ENCODE data around the gene RHEX.
A peak's percentile ranks its signal among the peaks of the same experiment; 100 is the strongest.

Gene RHEX

DNA sequence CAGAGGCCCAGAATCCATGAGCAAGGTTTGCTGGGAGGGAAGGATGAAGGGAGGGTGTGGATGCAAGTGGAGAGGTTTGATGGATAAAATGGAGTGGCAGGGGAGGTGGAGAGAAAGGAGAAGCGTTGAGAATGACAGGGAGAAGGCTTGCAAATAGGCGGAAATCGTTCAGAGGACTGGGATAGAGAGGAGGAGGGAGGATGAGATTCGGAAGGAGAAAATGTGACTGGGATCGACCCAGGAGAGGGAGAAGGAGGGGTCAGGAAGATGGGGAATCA, 63.8 kb downstream of the RHEX start:
- H3K27me3 ChIP-seq = peaks cover 33 to 49% (median 41%) of the 10 kb centered on the region in 11 experiments
- peak overlapping the region in 6 of 10 experiments; percentile 45 to 68 (median 58); a peak in 8 of 20 replicates for H3K4me3 ChIP-seq
- no peaks in the 10 kb centered on the region; a peak in 3 of 22 replicates for H4K20me1 ChIP-seq
- no peak for TF ChIP-seq Cebpa-rat (IDR thresholded peaks at IDR 0.05)
- H3K27ac ChIP-seq = no peak overlapping the region
- peak overlapping the region in 5 of 11 experiments; percentile 45 to 57 (median 54); a peak in 4 of 22 replicates for H3K9ac ChIP-seq
- peaks cover 12 to 20% (median 14%) of the 10 kb centered on the region in 11 experiments; a peak in 21 of 22 replicates for H3K9me3 ChIP-seq (replicated peaks in 1 of 11)
- H3K4me2 ChIP-seq = peak overlapping the region; percentile 85 to 99 (median 92); a peak in 21 of 22 replicates
- no peaks in the 10 kb centered on the region for H3K36me3 ChIP-seq
- peaks cover 9 to 13% (median 12%) of the 10 kb centered on the region in 10 experiments; a peak in 18 of 20 replicates for H3K4me1 ChIP-seq

GRCh38 chr1:206117151-206117948, 64.4 kb downstream of the RHEX start, which contains the start of gene AVPR1B:
TSS of gene AVPR1B (minus strand) at chr1:206117388. CDS start at chr1:206116890, 498 bp downstream.
- H3K4me3 ChIP-seq = peak within 1 kb of the TSS; percentile 45 to 68 (median 54)
- H3K27me3 ChIP-seq = peaks cover 33 to 49% (median 41%) of the 10 kb centered on the region in 11 experiments
- peaks cover 17 to 25% (median 19%) of the 10 kb centered on the region in 11 experiments for H3K9me3 ChIP-seq (replicated peaks in 1 of 11)
- no peaks in the 10 kb centered on the region for H3K36me3 ChIP-seq
- TF ChIP-seq Cebpa-rat (IDR thresholded peaks at IDR 0.05) = no peak
- peak within 1 kb of the TSS in 10 of 11 experiments; percentile 17 to 59 (median 54); a peak in 16 of 22 replicates for H3K9ac ChIP-seq
- no peak within 1 kb of the TSS for H3K27ac ChIP-seq
- no peaks in the 10 kb centered on the region; a peak in 3 of 22 replicates for H4K20me1 ChIP-seq
- peaks cover 9 to 13% (median 12%) of the 10 kb centered on the region in 10 experiments; a peak in 18 of 20 replicates for H3K4me1 ChIP-seq
- peak within 1 kb of the TSS; percentile 85 to 99 (median 92) for H3K4me2 ChIP-seq

- TF ChIP-seq Cebpa-rat (IDR thresholded peaks at IDR 0.05) = no peak
- Histone ChIP-seq H3K4me2 (no peak overlapping the region), H3K4me3 (no peak overlapping the region), H4K20me1 (no peaks in the 10 kb centered on the region; a peak in 3 of 22 replicates), H3K9me3 (replicated peaks in 1 of 11) (peaks cover 17 to 28% (median 21%) of the 10 kb centered on the region in 11 experiments), H3K36me3 (no peaks in the 10 kb centered on the region), H3K9ac (no peak overlapping the region), H3K27ac (no peak overlapping the region), H3K27me3 (peaks cover 31 to 41% (median 39%) of the 10 kb centered on the region in 11 experiments), H3K4me1 (peaks cover 9 to 13% (median 12%) of the 10 kb centered on the region in 10 experiments; a peak in 18 of 20 replicates)
Measured at GRCh38 chr1:206120406-206120805, 67.4 kb downstream of the RHEX start.

DNA sequence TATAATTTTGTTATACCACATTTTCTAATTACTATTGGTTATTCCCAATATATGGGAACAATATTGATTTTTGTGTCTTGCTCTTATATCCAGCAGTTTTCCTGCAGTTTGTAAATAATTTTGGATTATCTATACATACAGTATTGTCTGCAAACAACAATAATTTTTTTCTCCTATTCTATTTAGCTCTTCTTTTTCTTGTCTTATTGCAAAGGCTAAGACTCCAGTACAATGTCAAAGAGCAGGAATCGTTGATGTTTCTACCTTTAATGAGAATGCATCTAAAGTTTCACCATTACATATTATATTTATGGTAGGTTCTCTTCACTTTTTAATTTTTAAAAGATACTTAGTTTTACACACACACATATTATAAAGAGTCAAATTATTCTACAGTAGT, 68.3 kb downstream of the RHEX start:
- H3K4me1 ChIP-seq = peaks cover 9 to 13% (median 12%) of the 10 kb centered on the region in 10 experiments; a peak in 18 of 20 replicates
- no peak overlapping the region for H3K4me2 ChIP-seq

DNA sequence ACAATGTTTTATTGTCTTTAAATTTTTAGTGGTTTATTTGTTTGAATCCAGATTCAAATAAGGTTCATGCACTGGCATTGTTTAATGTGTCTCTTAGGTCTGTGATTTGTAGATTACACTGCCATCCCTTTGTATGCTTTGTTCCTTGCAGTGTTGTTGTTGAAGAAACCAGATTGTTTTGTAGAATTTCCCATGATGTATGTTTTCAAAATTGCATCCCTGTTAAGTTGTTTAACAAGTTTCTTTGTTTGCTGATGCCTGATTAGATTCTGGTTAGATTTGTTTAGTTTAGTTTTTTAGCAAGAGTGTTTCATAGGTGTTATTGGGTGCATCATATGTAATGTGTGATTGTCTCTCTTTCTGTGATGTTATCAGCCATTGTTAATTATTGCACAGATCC, 69.7 kb downstream of the RHEX start:
- Histone ChIP-seq H3K4me2 (no peak overlapping the region), H3K27me3 (peaks cover 15 to 21% (median 17%) of the 10 kb centered on the region in 11 experiments), H3K36me3 (no peaks in the 10 kb centered on the region), H4K20me1 (no peaks in the 10 kb centered on the region; a peak in 2 of 22 replicates), H3K4me3 (no peak overlapping the region), H3K4me1 (peaks cover 3 to 4% (median 3%) of the 10 kb centered on the region in 10 experiments; a peak in 18 of 20 replicates), H3K9me3 (replicated peaks in 1 of 11) (peaks cover 17 to 28% (median 21%) of the 10 kb centered on the region in 11 experiments), H3K27ac (no peak overlapping the region), H3K9ac (no peak overlapping the region)
- no peak for TF ChIP-seq Cebpa-rat (IDR thresholded peaks at IDR 0.05)

More for the DNA sequence above, 68.3 kb downstream of the RHEX start:
- Histone ChIP-seq H3K9me3 (replicated peaks in 1 of 11) (peaks cover 17 to 28% (median 21%) of the 10 kb centered on the region in 11 experiments), H4K20me1 (no peaks in the 10 kb centered on the region; a peak in 3 of 22 replicates), H3K9ac (no peak overlapping the region), H3K27me3 (peaks cover 29 to 35% (median 31%) of the 10 kb centered on the region in 11 experiments), H3K27ac (no peak overlapping the region), H3K4me3 (no peak overlapping the region), H3K36me3 (no peaks in the 10 kb centered on the region)
- no peak for TF ChIP-seq Cebpa-rat (IDR thresholded peaks at IDR 0.05)

DNA sequence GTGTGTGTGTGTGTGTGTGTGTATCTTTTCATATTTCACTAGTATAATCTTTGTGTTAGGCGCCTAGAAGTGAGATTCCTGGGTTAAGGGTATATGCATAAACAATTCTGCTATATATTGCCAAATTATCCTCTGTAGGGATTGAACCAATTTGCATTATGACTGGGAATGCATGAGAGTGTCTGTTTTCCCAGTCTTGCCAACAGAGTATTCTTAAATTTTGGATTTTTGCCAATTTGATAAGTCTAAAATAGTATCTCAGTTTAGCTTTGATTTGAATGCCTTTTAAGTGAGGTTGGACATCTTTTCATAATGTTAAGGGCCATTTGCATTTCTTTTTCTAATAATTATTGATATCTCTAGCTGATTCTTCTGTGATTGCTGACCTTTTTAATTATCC, 72.4 kb downstream of the RHEX start:
- Histone ChIP-seq H3K4me3 (no peak overlapping the region), H3K27me3 (no peaks in the 10 kb centered on the region), H3K27ac (no peak overlapping the region), H3K36me3 (no peaks in the 10 kb centered on the region), H3K9me3 (replicated peaks in 1 of 11) (peaks cover 17 to 26% (median 20%) of the 10 kb centered on the region in 11 experiments), H4K20me1 (no peaks in the 10 kb centered on the region), H3K9ac (no peak overlapping the region), H3K4me1 (no peaks in the 10 kb centered on the region), H3K4me2 (no peak overlapping the region)
- TF ChIP-seq Cebpa-rat (IDR thresholded peaks at IDR 0.05) = no peak

DNA sequence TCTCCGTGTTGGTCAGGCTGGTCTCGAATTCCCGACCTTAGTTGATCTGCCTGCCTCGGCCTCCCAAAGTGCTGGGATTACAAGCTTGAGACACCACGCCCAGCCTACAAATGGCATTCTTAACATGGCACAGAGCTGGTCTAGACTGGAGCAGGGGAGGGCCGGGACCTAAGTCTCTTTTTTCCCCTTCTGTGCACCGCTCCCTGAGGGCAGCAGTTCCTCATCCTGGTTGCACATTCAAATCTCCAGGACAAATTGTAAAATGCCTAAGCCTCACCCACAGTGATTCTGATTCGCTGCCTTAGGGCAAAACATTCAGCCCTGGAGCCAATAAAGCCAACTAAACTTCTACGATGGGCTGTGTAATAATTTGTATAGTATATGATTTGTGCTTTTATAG, 74.4 kb downstream of the RHEX start:
- no peaks in the 10 kb centered on the region for H3K36me3 ChIP-seq

DNA sequence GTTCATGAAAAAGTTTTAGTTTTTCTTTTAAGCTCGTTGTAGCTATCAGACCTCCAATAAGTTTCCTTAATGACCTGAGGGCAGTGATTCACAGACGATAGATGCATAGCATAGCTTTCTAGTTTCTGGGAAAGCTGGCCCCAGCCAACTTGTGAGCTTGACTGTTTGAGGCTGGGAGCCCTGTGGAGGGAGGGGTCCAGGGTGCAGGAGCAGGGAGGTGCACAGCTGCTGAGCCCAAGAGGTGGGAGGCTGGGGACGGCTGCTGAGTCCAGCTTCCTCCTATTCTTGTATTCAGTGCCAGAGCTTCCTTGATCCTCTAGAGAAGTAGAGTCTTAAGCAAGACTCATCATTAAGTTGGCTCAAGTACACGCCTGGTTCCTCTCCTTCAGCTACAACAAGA, 75.2 kb downstream of the RHEX start:
- Histone ChIP-seq H3K27me3 (no peaks in the 10 kb centered on the region), H3K27ac (no peak overlapping the region), H3K9ac (no peak overlapping the region), H3K4me2 (peak overlapping the region in 1 of 11 experiments; percentile 1; a peak in 1 of 22 replicates), H3K36me3 (no peaks in the 10 kb centered on the region), H4K20me1 (no peaks in the 10 kb centered on the region), H3K4me1 (no peaks in the 10 kb centered on the region), H3K4me3 (no peak overlapping the region), H3K9me3 (replicated peaks in 1 of 11) (peaks cover 0 to 6% (median 0%) of the 10 kb centered on the region in 11 experiments; a peak in 2 of 22 replicates)
- TF ChIP-seq Cebpa-rat (IDR thresholded peaks at IDR 0.05) = no peak

More for the DNA sequence above, 74.4 kb downstream of the RHEX start:
- Histone ChIP-seq H3K4me1 (no peaks in the 10 kb centered on the region), H4K20me1 (no peaks in the 10 kb centered on the region), H3K27ac (no peak overlapping the region), H3K9me3 (replicated peaks in 1 of 11) (peaks cover 0 to 7% (median under 1%) of the 10 kb centered on the region in 11 experiments; a peak in 8 of 22 replicates), H3K27me3 (no peaks in the 10 kb centered on the region), H3K4me3 (no peak overlapping the region), H3K4me2 (no peak overlapping the region), H3K9ac (no peak overlapping the region)
- TF ChIP-seq Cebpa-rat (IDR thresholded peaks at IDR 0.05) = no peak

DNA sequence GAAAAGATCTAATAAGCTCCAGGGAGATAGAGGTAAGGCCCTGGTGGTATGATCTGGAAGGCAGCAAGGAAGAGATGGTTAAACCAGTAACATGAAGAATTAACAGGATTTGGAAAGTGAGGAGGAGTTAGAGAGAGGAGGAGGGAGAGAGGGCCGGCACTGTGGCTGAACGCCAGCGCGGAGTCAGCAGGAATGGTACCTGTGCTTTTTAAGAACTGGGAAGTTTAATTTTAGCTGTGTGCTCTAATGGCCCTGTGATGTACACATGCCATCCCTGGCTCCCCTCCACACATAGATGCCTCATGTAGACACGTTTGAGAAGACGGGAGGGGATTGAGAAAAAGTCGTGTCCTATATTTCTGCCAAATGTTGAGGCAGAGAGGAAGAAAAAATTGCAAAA, 78.1 kb downstream of the RHEX start:
- Histone ChIP-seq H3K27me3 (no peaks in the 10 kb centered on the region), H3K27ac (no peak overlapping the region), H3K4me2 (no peak overlapping the region), H3K9me3 (replicated peaks in 1 of 11) (no peaks in the 10 kb centered on the region), H3K4me3 (no peak overlapping the region), H3K36me3 (no peaks in the 10 kb centered on the region), H3K9ac (no peak overlapping the region), H3K4me1 (peaks cover 0 to 16% (median 15%) of the 10 kb centered on the region in 10 experiments; a peak in 17 of 20 replicates), H4K20me1 (no peaks in the 10 kb centered on the region)
- TF ChIP-seq Cebpa-rat (IDR thresholded peaks at IDR 0.05) = no peak
